ENCODE measurements around the gene DGKH. TPM values are rescaled to one million over a fixed set of nuclear protein-coding genes. Genes with fewer than 3 reads are reported as not detected.

Gene DGKH
- total and polyA plus RNA-seq, 2 of the 13 experiments (the other 11 are each of a cell fraction or from before 2014, with no cell fraction given) = 0.01 to 0.13 TPM

- TF ChIP-seq UBTF (CRISPR knock-in tag; IDR thresholded peaks at IDR 0.05) (peak; percentile 62; the same call in 1 of the 2 replicates), ZMYM4 (CRISPR knock-in tag; IDR thresholded peaks at IDR 0.05) (0 out of 2 replicates have a peak, but pooled peaks have one; percentile 49), CBX2 (IDR thresholded peaks at IDR 0.05; ENCODE audit: low read depth, low read length) (no peak), CBX2 (CRISPR knock-in tag; IDR thresholded peaks at IDR 0.05; ENCODE audit: low read depth) (no peak), PPARG (CRISPR knock-in tag; conservative IDR thresholded peaks at IDR 0.05) (no peak), PHF21A (CRISPR knock-in tag; IDR thresholded peaks at IDR 0.05) (no peak), ZNF790 (CRISPR knock-in tag; IDR thresholded peaks at IDR 0.05; ENCODE audit: borderline replicate concordance) (no peak), RNF2 (conservative IDR thresholded peaks at IDR 0.05; ENCODE audit: low read depth) (peak; percentile 90), TCF12 (IDR thresholded peaks at IDR 0.05) (no peak), TCF12 (CRISPR knock-in tag; IDR thresholded peaks at IDR 0.05) (peak; percentile 73; the same call in 1 of the 2 replicates), WIZ (CRISPR knock-in tag; IDR thresholded peaks at IDR 0.05) (no peak), MEF2D (CRISPR knock-in tag; IDR thresholded peaks at IDR 0.05) (peak; percentile 6; the same call in 1 of the 2 replicates), ZBTB34 (CRISPR knock-in tag; IDR thresholded peaks at IDR 0.05) (0 out of 2 replicates have a peak, but pooled peaks have one; percentile 8), RARG (CRISPR knock-in tag; IDR thresholded peaks at IDR 0.05; ENCODE audit: low read depth) (no peak), MED1 (CRISPR knock-in tag; IDR thresholded peaks at IDR 0.05) (no peak), ZNF580 (CRISPR knock-in tag; IDR thresholded peaks at IDR 0.05; ENCODE audit: borderline replicate concordance, low read depth) (peak; percentile 60; the same call in 1 of the 2 replicates), PATZ1 (CRISPR knock-in tag; IDR thresholded peaks at IDR 0.05) (peak; percentile 75), PITX1 (CRISPR knock-in tag; IDR thresholded peaks at IDR 0.05) (peak; percentile 23; the same call in 1 of the 2 replicates), ZNF687 (CRISPR knock-in tag; IDR thresholded peaks at IDR 0.05) (peak; percentile 82), ZNF550 (CRISPR knock-in tag; IDR thresholded peaks at IDR 0.05; ENCODE audit: borderline replicate concordance) (0 out of 2 replicates have a peak, but pooled peaks have one; percentile 52)
These were observed 223.8 kb downstream of the DGKH start, which contains the start of gene AKAP11 (continued) for GRCh38 chr13:42272115-42272803.
